GM18517 (cell line): ENCODE data around the gene SH2D6.

Experiments used
- ATAC-seq: cut with Tn5 transposase; IDR thresholded peaks from one replicate; pipeline ENCODE4 v1.9.1; 2021; ENCODE audit warnings: mild to moderate bottlenecking, moderate library complexity; ENCODE audit not compliant: unreplicated experiment

Gene SH2D6

DNA sequence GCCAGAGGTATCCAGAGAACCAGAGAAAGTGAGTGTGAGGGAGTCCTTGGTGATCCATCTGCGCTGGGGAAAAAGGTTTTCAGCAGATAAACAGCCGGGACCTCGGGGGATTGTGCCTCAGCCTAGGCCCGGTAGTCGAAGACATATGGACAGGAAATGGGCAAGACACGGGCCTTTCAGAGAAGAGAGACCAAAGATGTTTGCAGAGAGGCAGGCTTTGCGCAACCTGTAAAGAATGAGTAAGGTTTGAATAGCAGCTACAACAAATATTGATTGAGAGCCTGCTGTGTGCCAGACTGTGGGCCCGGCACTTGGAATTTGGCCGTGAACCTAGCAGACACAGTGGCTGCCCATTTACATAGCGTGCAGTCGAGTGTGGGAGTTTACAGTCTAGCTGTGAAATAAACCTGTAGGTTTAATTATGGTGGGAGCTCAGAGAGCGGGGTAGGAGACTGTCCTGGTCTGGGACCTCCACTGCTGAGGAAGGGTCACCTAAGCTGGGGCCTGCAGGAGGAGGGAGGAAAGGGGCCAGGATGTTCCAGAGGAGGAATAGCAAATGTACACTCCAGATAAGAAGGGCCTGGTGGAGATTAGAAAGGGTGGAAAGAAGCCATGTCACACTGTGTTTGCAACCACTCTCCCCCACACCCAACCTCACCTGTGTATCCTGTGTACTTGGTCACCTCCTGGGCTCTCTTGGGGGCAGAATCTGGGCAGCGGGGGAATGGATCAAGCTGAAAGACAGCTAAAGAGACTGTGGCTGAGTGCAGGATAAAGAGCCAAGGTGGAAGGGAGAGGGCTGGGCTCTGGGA lies 3.0 kb downstream of the SH2D6 start:
- ATAC-seq: no peak

GRCh38 chr2:85422072-85422457 lies 3.6 kb downstream of the SH2D6 start:
- ATAC-seq: no peak

DNA sequence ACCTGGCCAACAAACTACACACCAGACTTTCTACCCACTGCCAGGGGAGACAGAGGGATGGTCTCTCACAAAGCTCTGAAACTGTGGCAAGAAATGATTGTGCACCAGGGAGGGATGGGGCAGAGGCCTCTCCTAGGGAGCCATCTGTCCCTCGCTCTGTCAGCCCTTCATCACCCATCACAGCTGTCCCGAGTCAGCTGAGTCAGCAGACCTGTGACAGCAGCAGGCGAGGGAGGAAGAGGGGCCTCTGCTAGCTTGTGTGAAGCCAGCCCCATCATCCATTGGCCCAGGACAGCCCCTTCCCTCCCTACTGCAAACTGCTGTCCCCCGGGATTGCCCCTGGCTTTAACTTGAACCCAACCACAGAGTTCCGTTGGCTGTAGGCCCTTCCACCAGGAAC lies 5.0 kb downstream of the SH2D6 start:
- ATAC-seq: no peak

GRCh38 chr2:85425588-85425987 lies 7.1 kb downstream of the SH2D6 start:
- ATAC-seq: no peak

- ATAC-seq: no peak
Measured at GRCh38 chr2:85427300-85427835, 8.9 kb downstream of the SH2D6 start.

DNA sequence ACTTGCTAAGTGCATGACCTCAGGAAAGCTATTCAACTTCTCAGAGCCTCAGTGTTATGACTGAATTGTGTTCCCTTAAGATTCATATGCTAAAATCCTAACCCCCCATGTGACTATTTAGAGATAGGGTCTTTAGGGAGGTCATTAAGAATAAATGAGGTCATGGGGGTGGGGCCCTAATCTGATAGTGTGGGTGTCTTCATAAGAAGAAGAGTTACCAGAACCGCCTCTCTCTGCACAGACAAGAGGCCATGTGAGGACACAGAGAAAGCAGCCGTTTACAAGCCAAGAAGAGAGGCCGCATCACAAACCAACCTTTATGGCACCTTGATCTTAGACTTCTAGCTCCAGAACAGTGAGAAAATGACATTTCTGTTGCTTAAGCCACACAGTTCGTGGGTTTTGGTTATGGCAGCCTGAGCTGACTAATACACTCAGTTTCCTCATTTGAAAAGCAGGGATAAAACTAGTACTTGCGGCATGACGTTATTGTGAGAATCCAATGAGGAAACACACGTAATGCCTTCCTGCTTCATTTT lies 9.9 kb downstream of the SH2D6 start:
- no peak for ATAC-seq

- no peak for ATAC-seq
Measured at GRCh38 chr2:85429213-85429923, 10.9 kb downstream of the SH2D6 start.

- ATAC-seq: no peak
Measured at GRCh38 chr2:85429924-85430289, 11.4 kb downstream of the SH2D6 start.

GRCh38 chr2:85430752-85431569 lies 12.4 kb downstream of the SH2D6 start:
- no peak for ATAC-seq

DNA sequence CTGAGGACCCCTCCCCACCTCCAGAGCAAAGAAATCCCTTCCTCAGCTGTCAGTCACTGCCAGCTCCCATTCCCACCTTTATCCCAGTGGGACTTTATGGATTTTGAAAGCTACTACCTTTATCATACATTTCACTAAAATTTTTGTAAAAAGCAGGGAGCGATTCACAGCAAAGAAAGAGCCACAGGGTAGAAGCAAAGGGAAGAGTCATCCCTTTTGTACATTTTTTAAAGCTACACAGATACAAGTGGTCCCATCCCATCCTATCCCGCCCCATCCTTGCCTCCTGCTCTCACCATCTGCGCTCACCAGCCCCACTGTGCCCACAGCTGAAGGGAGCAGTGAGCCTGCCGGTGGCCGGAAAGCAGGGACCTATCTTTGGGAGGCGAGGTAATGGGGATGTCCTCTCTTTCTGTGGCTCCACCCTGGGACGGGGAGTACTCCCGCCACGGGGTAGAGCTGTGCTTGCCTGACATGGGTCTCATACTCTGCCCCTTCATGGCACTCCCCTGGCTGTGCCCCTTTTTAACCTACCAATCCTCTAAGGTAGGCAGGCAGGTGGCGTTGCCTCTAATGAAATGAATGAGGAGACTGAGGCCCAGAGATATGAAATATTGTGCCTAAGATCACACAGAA lies 13.2 kb downstream of the SH2D6 start:
- no peak for ATAC-seq

DNA sequence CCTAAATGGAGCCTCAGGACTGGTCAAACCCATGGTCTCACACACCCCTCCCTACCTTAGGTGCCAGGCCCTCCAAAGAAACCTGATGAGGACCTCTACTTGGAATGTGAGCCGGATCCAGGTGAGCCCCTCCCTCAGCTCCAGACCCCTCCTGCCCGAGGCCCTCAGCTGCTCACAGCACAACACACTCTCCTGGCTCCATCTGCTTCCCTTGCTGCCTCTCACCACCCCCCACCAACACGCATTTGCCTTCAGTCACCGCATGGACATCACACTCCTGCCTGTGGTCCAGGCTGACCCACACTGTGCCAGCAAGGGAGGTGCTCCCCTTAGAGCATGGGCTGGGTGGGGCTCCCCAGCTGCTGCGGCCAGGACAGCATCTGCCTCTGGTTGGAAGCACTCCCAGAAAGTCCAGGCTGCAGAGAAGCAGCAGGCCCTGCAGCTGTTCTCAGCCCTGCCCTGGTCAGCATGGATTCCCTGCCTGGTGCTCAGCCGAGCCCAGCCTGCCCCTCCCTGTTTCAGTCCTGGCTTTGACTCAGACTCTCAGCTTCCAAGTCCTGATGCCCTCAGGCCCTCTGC lies 15.1 kb downstream of the SH2D6 start:
- no peak for ATAC-seq

- ATAC-seq: no peak
Measured at GRCh38 chr2:85434696-85435095, 16.2 kb downstream of the SH2D6 start.

- ATAC-seq: no peak
Measured at GRCh38 chr2:85435220-85435958, 16.9 kb downstream of the SH2D6 start.

GRCh38 chr2:85435981-85436835 lies 17.7 kb downstream of the SH2D6 start:
- no peak for ATAC-seq

DNA sequence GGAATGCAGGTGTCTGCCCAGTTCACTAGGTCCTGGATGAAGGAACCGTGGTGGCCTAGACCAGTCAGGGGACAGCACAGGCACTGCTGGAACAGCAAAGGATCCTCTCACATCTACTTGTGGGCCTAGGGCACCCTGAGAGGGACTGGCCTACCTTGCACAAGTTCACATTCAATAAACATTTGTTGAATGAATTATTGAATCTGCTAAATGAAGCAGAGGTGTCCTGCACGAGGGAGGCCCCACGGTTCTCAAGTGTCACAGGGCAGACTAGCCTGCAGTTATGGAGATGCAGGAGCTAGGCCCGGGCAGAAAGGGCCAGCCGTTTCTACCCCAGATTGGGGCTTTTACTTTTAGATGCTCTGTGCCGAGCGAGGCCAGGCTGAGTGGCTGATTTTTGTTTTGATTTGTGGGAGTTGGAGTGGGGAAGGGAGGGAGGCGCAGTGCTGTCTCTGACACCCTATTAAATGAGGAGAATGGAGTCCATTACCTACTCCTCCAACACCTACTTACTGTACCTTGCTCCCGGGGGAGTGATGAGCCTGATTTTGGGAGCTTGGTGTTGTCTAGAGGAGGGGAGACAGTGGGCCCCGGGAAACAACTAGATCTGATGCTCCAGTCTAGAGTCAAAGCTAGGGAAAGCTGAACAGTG lies 18.4 kb downstream of the SH2D6 start:
- no peak for ATAC-seq

GRCh38 chr2:85437488-85438200 lies 19.1 kb downstream of the SH2D6 start:
- ATAC-seq: peak; percentile 63

GRCh38 chr2:85438201-85439024 lies 19.9 kb downstream of the SH2D6 start:
- ATAC-seq: no peak
